Ascending aorta (tissue), 2 donors: ENCODE measurements around the gene RYR1. TPM values are rescaled to one million over a fixed set of nuclear protein-coding genes. Genes with fewer than 3 reads are reported as not detected.
"Not testable (repeated sequence)": the region's sequence is repeated elsewhere in the genome, so short reads cannot be mapped to it uniquely, and the experiment has no call there.

Experiments used
- DNase-seq, 2 donors: peaks; one replicate each; pipeline ENCODE4 v3.0.0-alpha.2; 2019; ENCODE audit warnings: low spot score in 2 of 2
- H3K27ac ChIP-seq, 2 donors: fragments of 200-600 bp; sonication (generic); one replicate each; pipeline ENCODE4 v1.5.1; 2016 to 2017; ENCODE audit warnings: mild to moderate bottlenecking in 1 of 2
- H3K27me3 ChIP-seq: fragments of 200-600 bp; sonication (generic); one replicate; pipeline ENCODE4 v1.5.1; 2017
- H3K36me3 ChIP-seq, 2 donors: fragments of 200-600 bp; sonication (generic); one replicate each; pipeline ENCODE4 v1.5.1; 2016
- H3K4me1 ChIP-seq, 2 donors: fragments of 200-600 bp; sonication (generic); one replicate each; pipeline ENCODE4 v1.5.1; 2016 to 2017; ENCODE audit warnings: mild to moderate bottlenecking in 1 of 2
- H3K4me3 ChIP-seq, 2 donors: fragments of 200-600 bp; sonication (generic); one replicate each; pipeline ENCODE4 v1.5.1; 2016 to 2017; ENCODE audit warnings: mild to moderate bottlenecking in 1 of 2
- H3K9me3 ChIP-seq, 2 donors: fragments of 200-600 bp; sonication (generic); one replicate each; pipeline ENCODE4 v1.5.1; 2016
- intact Hi-C: fragments of 100-400 bp; cut with DNase I; formaldehyde crosslinking; loops from one replicate; pipeline ENCODE4 v1.15.1; 2023
- total RNA-seq: library from RNA; depleted of rRNA; stranded (reverse); fragments of >200 nt; gene quantifications from one replicate; pipeline ENCODE4 v1.1.0, GENCODE V29; 2016
- TF ChIP-seq, protein P1 (sequence below), 3 experiments: fragments of 200-600 bp in 2 of 3; fragments of 450-650 bp in 1 of 3; sonication (generic) in 2 of 3; IDR thresholded peaks; one replicate each; pipeline ENCODE4 v1.5.1; 2016 to 2019; ENCODE audit warnings: antibody characterized with exemption in 3 of 3, mild to moderate bottlenecking in 1 of 3, moderate library complexity in 1 of 3

Gene RYR1
- total RNA-seq, 1 donor from 2014 or later: 1.5 TPM

DNA sequence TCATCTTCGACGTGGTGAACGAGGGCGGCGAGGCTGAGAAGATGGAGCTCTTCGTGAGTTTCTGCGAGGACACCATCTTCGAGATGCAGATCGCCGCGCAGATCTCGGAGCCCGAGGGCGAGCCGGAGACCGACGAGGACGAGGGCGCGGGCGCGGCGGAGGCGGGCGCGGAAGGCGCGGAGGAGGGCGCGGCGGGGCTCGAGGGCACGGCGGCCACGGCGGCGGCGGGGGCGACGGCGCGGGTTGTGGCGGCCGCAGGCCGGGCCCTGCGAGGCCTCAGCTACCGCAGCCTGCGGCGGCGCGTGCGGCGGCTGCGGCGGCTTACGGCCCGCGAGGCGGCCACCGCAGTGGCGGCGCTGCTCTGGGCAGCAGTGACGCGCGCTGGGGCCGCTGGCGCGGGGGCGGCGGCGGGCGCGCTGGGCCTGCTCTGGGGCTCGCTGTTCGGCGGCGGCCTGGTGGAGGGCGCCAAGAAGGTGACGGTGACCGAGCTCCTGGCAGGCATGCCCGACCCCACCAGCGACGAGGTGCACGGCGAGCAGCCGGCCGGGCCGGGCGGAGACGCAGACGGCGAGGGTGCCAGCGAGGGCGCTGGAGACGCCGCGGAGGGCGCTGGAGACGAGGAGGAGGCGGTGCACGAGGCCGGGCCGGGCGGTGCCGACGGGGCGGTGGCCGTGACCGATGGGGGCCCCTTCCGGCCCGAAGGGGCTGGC is 131.6 kb downstream of the RYR1 start:
- Histone ChIP-seq H3K36me3 (no peaks in the 10 kb centered on the region), H3K4me1 (no peaks in the 10 kb centered on the region), H3K27me3 (peaks cover 3% of the 10 kb centered on the region), H3K4me3 (peak overlapping the region; percentile 26 to 58), H3K9me3 (no peaks in the 10 kb centered on the region), H3K27ac (no peak overlapping the region)
- TF ChIP-seq, protein P1, sequence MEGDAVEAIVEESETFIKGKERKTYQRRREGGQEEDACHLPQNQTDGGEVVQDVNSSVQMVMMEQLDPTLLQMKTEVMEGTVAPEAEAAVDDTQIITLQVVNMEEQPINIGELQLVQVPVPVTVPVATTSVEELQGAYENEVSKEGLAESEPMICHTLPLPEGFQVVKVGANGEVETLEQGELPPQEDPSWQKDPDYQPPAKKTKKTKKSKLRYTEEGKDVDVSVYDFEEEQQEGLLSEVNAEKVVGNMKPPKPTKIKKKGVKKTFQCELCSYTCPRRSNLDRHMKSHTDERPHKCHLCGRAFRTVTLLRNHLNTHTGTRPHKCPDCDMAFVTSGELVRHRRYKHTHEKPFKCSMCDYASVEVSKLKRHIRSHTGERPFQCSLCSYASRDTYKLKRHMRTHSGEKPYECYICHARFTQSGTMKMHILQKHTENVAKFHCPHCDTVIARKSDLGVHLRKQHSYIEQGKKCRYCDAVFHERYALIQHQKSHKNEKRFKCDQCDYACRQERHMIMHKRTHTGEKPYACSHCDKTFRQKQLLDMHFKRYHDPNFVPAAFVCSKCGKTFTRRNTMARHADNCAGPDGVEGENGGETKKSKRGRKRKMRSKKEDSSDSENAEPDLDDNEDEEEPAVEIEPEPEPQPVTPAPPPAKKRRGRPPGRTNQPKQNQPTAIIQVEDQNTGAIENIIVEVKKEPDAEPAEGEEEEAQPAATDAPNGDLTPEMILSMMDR (IDR thresholded peaks at IDR 0.05): no peak
- no peak for DNase-seq
- intact Hi-C loops: no loop called here

DNA sequence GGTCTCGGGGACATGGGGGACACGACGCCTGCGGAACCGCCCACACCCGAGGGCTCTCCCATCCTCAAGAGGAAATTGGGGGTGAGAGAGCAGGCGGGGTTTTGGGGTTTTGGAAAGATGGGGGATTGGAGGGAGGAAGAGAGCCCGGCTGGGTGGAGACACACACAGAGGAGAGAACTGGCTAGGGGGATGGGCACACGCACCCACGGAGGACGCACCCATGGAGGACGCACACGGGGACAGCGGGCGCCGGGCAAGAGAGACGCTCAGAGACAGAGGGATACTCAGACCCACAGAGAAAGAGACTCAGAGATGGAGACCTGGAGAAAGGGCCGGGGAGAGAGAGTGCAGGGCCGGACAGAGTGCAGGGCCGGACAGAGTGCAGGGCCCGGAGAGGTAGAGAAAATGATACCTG is 132.2 kb downstream of the RYR1 start:
- Histone ChIP-seq H3K4me3 (peak overlapping the region; percentile 26 to 58), H3K9me3 (no peaks in the 10 kb centered on the region), H3K27ac (no peak overlapping the region), H3K27me3 (peaks cover 3% of the 10 kb centered on the region), H3K4me1 (no peaks in the 10 kb centered on the region), H3K36me3 (no peaks in the 10 kb centered on the region)
- DNase-seq: no peak
- TF ChIP-seq, protein P1 (IDR thresholded peaks at IDR 0.05): no peak
- intact Hi-C loops: no loop called here

DNA sequence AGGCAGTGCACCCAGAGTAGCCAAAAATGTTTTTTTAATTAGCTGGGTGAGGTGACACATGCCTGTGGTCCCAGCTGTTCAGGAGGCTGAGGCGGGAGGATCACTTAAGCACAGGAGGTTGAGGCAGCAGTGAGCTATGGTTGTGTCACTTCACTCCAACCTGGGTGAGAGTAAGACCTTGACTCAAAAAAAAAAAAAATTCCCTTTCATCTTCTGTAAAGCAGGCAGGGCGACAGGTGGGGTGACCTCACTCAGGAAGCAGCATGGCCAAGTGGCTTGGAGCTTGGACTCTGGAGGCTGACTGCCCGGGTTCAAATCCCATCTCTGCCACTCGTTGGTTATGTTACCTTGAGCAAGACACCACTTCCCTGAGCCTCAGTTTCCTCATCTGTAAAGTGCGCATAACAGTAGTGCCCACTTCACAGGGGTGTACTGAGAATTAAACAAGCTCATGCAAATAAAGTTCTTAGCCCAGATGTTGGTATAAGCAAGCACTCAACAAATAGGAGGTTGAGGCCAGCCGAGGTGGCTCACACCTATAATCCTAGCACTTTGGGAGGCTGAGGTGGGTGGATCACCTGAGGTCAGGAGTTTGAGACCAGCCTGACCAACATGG is 136.0 kb downstream of the RYR1 start:
- Histone ChIP-seq H3K27me3 (peaks cover 3% of the 10 kb centered on the region), H3K36me3 (no peaks in the 10 kb centered on the region), H3K9me3 (no peaks in the 10 kb centered on the region), H3K4me1 (no peaks in the 10 kb centered on the region), H3K27ac (no peak overlapping the region), H3K4me3 (no peak overlapping the region)
- intact Hi-C loops: no loop called here
- TF ChIP-seq, protein P1 (IDR thresholded peaks at IDR 0.05): no peak
- DNase-seq: no peak

DNA sequence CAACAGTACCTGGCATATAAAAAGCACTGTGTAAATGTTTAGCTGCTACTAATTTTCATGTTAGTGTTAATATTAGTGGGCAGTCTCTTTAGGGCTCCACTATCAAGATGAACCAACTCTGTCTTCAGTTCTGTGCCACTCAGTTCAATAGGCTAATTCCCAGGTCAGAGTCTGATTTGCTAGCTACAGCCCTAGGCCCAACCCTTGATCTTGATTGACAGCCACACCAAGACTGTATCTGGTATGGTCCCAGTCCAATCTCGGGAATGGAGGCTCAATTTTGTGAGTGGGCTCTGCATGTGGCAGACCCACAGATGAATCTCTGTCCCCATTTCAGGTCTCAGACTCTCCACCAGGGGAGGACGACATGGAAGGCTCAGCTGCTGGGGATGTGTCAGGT is 138.2 kb downstream of the RYR1 start:
- intact Hi-C loops: no loop called here
- TF ChIP-seq, protein P1 (IDR thresholded peaks at IDR 0.05): no peak
- Histone ChIP-seq H3K4me3 (no peak overlapping the region), H3K4me1 (no peaks in the 10 kb centered on the region), H3K27ac (no peak overlapping the region), H3K36me3 (no peaks in the 10 kb centered on the region), H3K27me3 (no peaks in the 10 kb centered on the region), H3K9me3 (no peaks in the 10 kb centered on the region)
- DNase-seq: no peak

DNA sequence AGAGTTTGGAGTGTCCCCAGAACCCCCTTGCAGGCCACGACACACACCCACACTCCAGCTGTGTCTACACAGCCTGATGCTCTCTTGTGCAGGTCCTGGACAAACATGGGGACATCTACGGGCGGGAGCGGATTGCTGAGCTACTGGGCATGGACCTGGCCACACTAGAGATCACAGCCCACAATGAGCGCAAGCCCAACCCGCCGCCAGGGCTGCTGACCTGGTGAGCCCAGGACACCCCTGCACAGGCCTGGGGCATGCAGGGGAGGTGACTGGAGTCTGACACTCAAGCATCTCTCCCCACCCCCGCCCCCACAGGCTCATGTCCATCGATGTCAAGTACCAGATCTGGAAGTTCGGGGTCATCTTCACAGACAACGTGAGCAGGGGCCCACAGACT is 144.3 kb downstream of the RYR1 start:
- DNase-seq: no peak
- TF ChIP-seq, protein P1 (IDR thresholded peaks at IDR 0.05): no peak
- intact Hi-C loops: no loop called here

DNA sequence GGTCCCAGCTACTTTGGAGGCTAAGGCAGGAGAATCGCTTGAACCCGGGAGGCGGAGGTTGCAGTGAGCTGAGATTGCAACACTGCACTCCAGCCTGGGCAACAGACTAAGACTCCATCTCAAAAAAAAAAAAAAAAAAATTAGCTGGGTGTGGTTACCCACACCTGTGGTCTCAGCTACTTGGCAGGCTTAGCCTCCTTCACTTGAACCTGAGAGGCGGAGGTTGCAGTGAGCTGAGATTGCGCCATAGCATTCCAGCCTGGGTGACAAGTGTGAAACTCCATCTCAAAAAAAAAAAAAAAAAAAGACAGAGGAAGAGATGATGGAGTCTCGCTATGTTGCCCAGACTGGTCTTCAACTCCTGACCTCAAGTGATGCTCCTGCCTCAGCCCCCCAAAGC is 145.8 kb downstream of the RYR1 start:
- intact Hi-C loops, H3K4me1 ChIP-seq, H3K27me3 ChIP-seq, H3K36me3 ChIP-seq, DNase-seq, H3K27ac ChIP-seq, H3K9me3 ChIP-seq, H3K4me3 ChIP-seq: not testable (repeated sequence)

More for the DNA sequence above, 144.3 kb downstream of the RYR1 start:
- no peak overlapping the region for H3K27ac ChIP-seq
- H3K4me1 ChIP-seq: no peaks in the 10 kb centered on the region
- H3K27me3 ChIP-seq: no peaks in the 10 kb centered on the region
- no peaks in the 10 kb centered on the region for H3K9me3 ChIP-seq
- no peak overlapping the region for H3K4me3 ChIP-seq
- no peaks in the 10 kb centered on the region for H3K36me3 ChIP-seq
